Astrocyte (in vitro differentiated cells and primary cell): ENCODE measurements around the gene LRATD1. TPM values are rescaled to one million over a fixed set of nuclear protein-coding genes. Genes with fewer than 3 reads are reported as not detected.

ENCODE experiments used
- DNase-seq: peaks from one replicate; pipeline ENCODE4 v3.0.0-alpha.2; 2010; ENCODE audit warnings: low read depth
- FAIRE-seq: peaks from 2 replicates; lab custom pipeline; 2011; peaks lifted over from hg19 to GRCh38; lab: Jason Lieb, UNC
- H2AFZ ChIP-seq: 2 replicates; pipeline ENCODE4 v1.6.0; 2012; ENCODE audit warnings: low read depth, low read length, inconsistent platforms
- H3K27ac ChIP-seq: 2 replicates; pipeline ENCODE4 v1.5.1; 2011; ENCODE audit warnings: low read depth, low read length, inconsistent platforms
- H3K27me3 ChIP-seq: 2 replicates; pipeline ENCODE4 v1.6.0; 2011; ENCODE audit warnings: low read length, inconsistent platforms; ENCODE audit not compliant: insufficient read depth
- H3K36me3 ChIP-seq: 2 replicates; pipeline ENCODE4 v1.5.1; 2011; ENCODE audit warnings: low read length, inconsistent platforms; ENCODE audit not compliant: insufficient read depth
- H3K4me1 ChIP-seq: 2 replicates; pipeline ENCODE4 v1.5.1; 2011; ENCODE audit warnings: low read length, inconsistent platforms; ENCODE audit not compliant: insufficient read depth
- H3K4me2 ChIP-seq: 2 replicates; pipeline ENCODE4 v1.6.0; 2012; ENCODE audit warnings: low read length, inconsistent platforms
- H3K4me3 ChIP-seq: 2 replicates; pipeline ENCODE4 v1.5.1; 2011; ENCODE audit warnings: low read depth, mild to moderate bottlenecking, low read length, inconsistent platforms; ENCODE audit not compliant: insufficient read depth
- H3K79me2 ChIP-seq: 2 replicates; pipeline ENCODE4 v1.6.0; 2012; ENCODE audit warnings: mild to moderate bottlenecking, low read length, inconsistent platforms; ENCODE audit not compliant: insufficient read depth
- H3K9ac ChIP-seq: 2 replicates; pipeline ENCODE4 v1.6.0; 2012; ENCODE audit warnings: mild to moderate bottlenecking, low read length, inconsistent platforms
- H3K9me3 ChIP-seq: 2 replicates; pipeline ENCODE4 v1.5.1; 2012; ENCODE audit warnings: low read depth, mild to moderate bottlenecking, low read length, inconsistent platforms; ENCODE audit not compliant: insufficient read depth
- H4K20me1 ChIP-seq: 2 replicates; pipeline ENCODE4 v1.6.0; 2012; ENCODE audit warnings: low read length, inconsistent platforms; ENCODE audit not compliant: insufficient read depth
- H3K27ac Mint-ChIP-seq: one replicate; pipeline ENCODE4 v1.8.0; 2021; ENCODE audit warnings: mild to moderate bottlenecking, mixed read lengths; ENCODE audit not compliant: unreplicated experiment
- H3K27me3 Mint-ChIP-seq: one replicate; pipeline ENCODE4 v1.8.0; 2021; ENCODE audit warnings: low read depth, mixed read lengths; ENCODE audit not compliant: unreplicated experiment
- H3K36me3 Mint-ChIP-seq: one replicate; pipeline ENCODE4 v1.8.0; 2021; ENCODE audit warnings: low read depth, mixed read lengths; ENCODE audit not compliant: unreplicated experiment
- H3K4me1 Mint-ChIP-seq: one replicate; pipeline ENCODE4 v1.8.0; 2021; ENCODE audit warnings: low read depth, mixed read lengths; ENCODE audit not compliant: unreplicated experiment
- H3K4me3 Mint-ChIP-seq: one replicate; pipeline ENCODE4 v1.8.0; 2021; ENCODE audit warnings: mild to moderate bottlenecking, moderate library complexity, mixed read lengths; ENCODE audit not compliant: unreplicated experiment
- H3K9me3 Mint-ChIP-seq: one replicate; pipeline ENCODE4 v1.8.0; 2021; ENCODE audit warnings: mild to moderate bottlenecking, mixed read lengths; ENCODE audit not compliant: unreplicated experiment
- CTCF ChIP-seq: IDR thresholded peaks from 2 replicates; pipeline ENCODE4 v1.5.1; 2011; ENCODE audit warnings: low read depth, mild to moderate bottlenecking, inconsistent platforms, low read length, moderate library complexity; ENCODE audit not compliant: insufficient read depth
- EZH2 ChIP-seq: IDR thresholded peaks from 2 replicates; pipeline ENCODE4 v1.6.1; 2012; ENCODE audit warnings: mild to moderate bottlenecking, low read length, inconsistent platforms; ENCODE audit not compliant: insufficient read depth
- total RNA-seq: library from RNA; stranded (reverse); gene quantifications from 2 replicates; pipeline ENCODE4 v1.2.1, GENCODE V29; 2021

LRATD1 gene
- total RNA-seq, 1 donor from 2014 or later, result 28.3 TPM

- no peak overlapping the region for H3K27ac Mint-ChIP-seq
- peak overlapping the region; percentile 93 for H3K4me2 ChIP-seq
- no peaks in the 10 kb centered on the region for H3K36me3 Mint-ChIP-seq
- DNase-seq (no peak), FAIRE-seq (no peak)
- H3K4me3 ChIP-seq, result peak overlapping the region; percentile 68
- no peaks in the 10 kb centered on the region for H3K79me2 ChIP-seq
- H3K9me3 ChIP-seq, result no peaks in the 10 kb centered on the region
- H2AFZ ChIP-seq, result peak overlapping the region; percentile 99
- no peaks in the 10 kb centered on the region for H3K36me3 ChIP-seq
- H3K4me1 ChIP-seq, result peaks cover 27% of the 10 kb centered on the region
- peak overlapping the region; percentile 86 for H3K4me3 Mint-ChIP-seq
- no peak overlapping the region for H3K27ac ChIP-seq
- H4K20me1 ChIP-seq, result no peaks in the 10 kb centered on the region
- peaks cover 17% of the 10 kb centered on the region for H3K27me3 ChIP-seq
- no peaks in the 10 kb centered on the region for H3K9me3 Mint-ChIP-seq
- H3K9ac ChIP-seq, result no peak overlapping the region
- H3K27me3 Mint-ChIP-seq, result peaks cover 7% of the 10 kb centered on the region
- H3K4me1 Mint-ChIP-seq, result peaks cover 25% of the 10 kb centered on the region
- TF ChIP-seq EZH2 (no peak), CTCF (no peak)
These were observed 1.1 kb downstream of the LRATD1 start for GRCh38 chr2:14633461-14634181.

GRCh38 chr2:14634182-14634488, 1.6 kb downstream of the LRATD1 start:
- Mint-ChIP-seq H3K9me3 (no peaks in the 10 kb centered on the region), H3K4me1 (peaks cover 21% of the 10 kb centered on the region), H3K4me3 (peak overlapping the region; percentile 86), H3K36me3 (no peaks in the 10 kb centered on the region), H3K27ac (no peak overlapping the region), H3K27me3 (peaks cover 7% of the 10 kb centered on the region)
- H3K79me2 ChIP-seq, result no peaks in the 10 kb centered on the region
- DNase-seq (no peak), FAIRE-seq (no peak)
- H4K20me1 ChIP-seq, result no peaks in the 10 kb centered on the region
- no peaks in the 10 kb centered on the region for H3K36me3 ChIP-seq
- peaks cover 27% of the 10 kb centered on the region for H3K4me1 ChIP-seq
- H3K27ac ChIP-seq, result no peak overlapping the region
- no peak overlapping the region for H3K9ac ChIP-seq
- no peaks in the 10 kb centered on the region for H3K9me3 ChIP-seq
- H3K4me3 ChIP-seq, result peak overlapping the region; percentile 68
- peaks cover 17% of the 10 kb centered on the region for H3K27me3 ChIP-seq
- peak overlapping the region; percentile 99 for H2AFZ ChIP-seq
- no peak for TF ChIP-seq EZH2
- TF ChIP-seq CTCF, result no peak
- peak overlapping the region; percentile 93 for H3K4me2 ChIP-seq
